H1 (cell line): ENCODE data around the gene SLC6A18. TPM values are rescaled to one million over a fixed set of nuclear protein-coding genes. Genes with fewer than 3 reads are reported as not detected.

Source experiments
- CTCF ChIA-PET: fragments of 300-600 bp; sonication (Branson Sonifier 250); formaldehyde crosslinking; loops from one replicate; lab custom pipeline; 2021; ENCODE audit not compliant: partially characterized antibody; lab: Charles Lee
- POLR2A ChIA-PET: fragments of 300-600 bp; sonication (Branson Sonifier 250); formaldehyde crosslinking; loops from one replicate; lab custom pipeline; 2021; ENCODE audit warnings: inconsistent platforms; ENCODE audit not compliant: partially characterized antibody; lab: Charles Lee
- DNase-seq, 2 experiments: peaks; one replicate each; pipeline versions ENCODE4 v3.0.0 to v3.0.0-alpha.2; 2010 to 2022; ENCODE audit warnings: low spot score in 2 of 2, low read depth in 1 of 2, mixed read lengths in 1 of 2
- FAIRE-seq: peaks from 2 replicates; lab custom pipeline; 2011; peaks lifted over from hg19 to GRCh38; lab: Jason Lieb, UNC
- H2AFZ ChIP-seq: 2 replicates; pipeline ENCODE4 v1.8.1; 2012; ENCODE audit warnings: low read length, inconsistent platforms
- H2AK5ac ChIP-seq: 2 replicates; pipeline ENCODE4 v1.6.1; 2013; ENCODE audit warnings: low read depth, low read length
- H2BK120ac ChIP-seq: replicated peaks from 2 replicates; pipeline ENCODE3; 2013; ENCODE audit warnings: low read depth, low read length, inconsistent platforms
- H2BK12ac ChIP-seq: 2 replicates; pipeline ENCODE4 v1.6.1; 2013; ENCODE audit warnings: low read depth, low read length
- H2BK15ac ChIP-seq: 2 replicates; pipeline ENCODE4 v1.6.1; 2013; ENCODE audit warnings: low read length
- H2BK20ac ChIP-seq: 2 replicates; pipeline ENCODE4 v1.6.1; 2013; ENCODE audit warnings: low read length
- H2BK5ac ChIP-seq: 2 replicates; pipeline ENCODE4 v1.6.1; 2013; ENCODE audit warnings: low read depth, low read length
- H3K14ac ChIP-seq: 2 replicates; pipeline ENCODE4 v1.6.1; 2013; ENCODE audit warnings: inconsistent platforms; ENCODE audit not compliant: insufficient read length
- H3K18ac ChIP-seq: 2 replicates; pipeline ENCODE4 v1.6.1; 2013; ENCODE audit warnings: low read length; ENCODE audit errors: extremely low read depth
- H3K23ac ChIP-seq: 2 replicates; pipeline ENCODE4 v1.6.1; 2013; ENCODE audit warnings: inconsistent platforms; ENCODE audit not compliant: insufficient read length
- H3K23me2 ChIP-seq: 2 replicates; pipeline ENCODE4 v1.6.1; 2013; ENCODE audit warnings: low read depth, low read length
- H3K27ac ChIP-seq: 2 replicates; pipeline ENCODE4 v1.6.1; 2011; ENCODE audit warnings: low read depth, low read length, inconsistent platforms
- H3K27me3 ChIP-seq, 4 experiments: replicated peaks in 1 of 4; 1 replicate in 1 of 4; 2 replicates in 3 of 4; pipeline versions ENCODE4 v1.6.1 to v1.8.1; 2011 to 2013; ENCODE audit warnings: low read length in 3 of 4, mild to moderate bottlenecking in 3 of 4, inconsistent platforms in 2 of 4, mixed read lengths in 2 of 4, moderate library complexity in 1 of 4; ENCODE audit not compliant: control insufficient read depth in 3 of 4, insufficient read depth in 3 of 4; ENCODE audit errors: extremely low read depth in 1 of 4
- H3K36me3 ChIP-seq, 4 experiments: 2 replicates each; pipeline versions ENCODE4 v1.6.1 to v1.8.1; 2011 to 2013; ENCODE audit warnings: mild to moderate bottlenecking in 4 of 4, low read length in 3 of 4, moderate library complexity in 2 of 4, control low read depth in 1 of 4, inconsistent platforms in 1 of 4; ENCODE audit not compliant: insufficient read depth in 4 of 4, control insufficient read depth in 2 of 4
- H3K4ac ChIP-seq: replicated peaks from 2 replicates; pipeline ENCODE3; 2013; ENCODE audit warnings: low read length, low read depth, mixed read lengths, inconsistent platforms; ENCODE audit not compliant: insufficient read length
- H3K4me1 ChIP-seq, 4 experiments: replicated peaks in 1 of 4; 1 replicate in 1 of 4; 2 replicates in 3 of 4; pipeline versions ENCODE4 v1.6.1 to v1.8.1; 2011 to 2013; ENCODE audit warnings: low read length in 3 of 4, inconsistent platforms in 2 of 4, mixed read lengths in 1 of 4; ENCODE audit not compliant: insufficient read depth in 4 of 4, control insufficient read depth in 3 of 4
- H3K4me2 ChIP-seq, 2 experiments: 2 replicates each; pipeline versions ENCODE4 v1.6.1 to v1.8.1; 2011 to 2013; ENCODE audit warnings: low read depth in 2 of 2, low read length in 2 of 2, control low read depth in 1 of 2, inconsistent platforms in 1 of 2, mild to moderate bottlenecking in 1 of 2; ENCODE audit not compliant: insufficient read depth in 1 of 2
- H3K4me3 ChIP-seq, 4 experiments: fragments of 200-600, 300-600 bp in 1 of 4; sonication (generic), shearing (Covaris generic), sonication (Bioruptor Twin) in 1 of 4; 2 replicates each; pipeline versions ENCODE4 v1.5.1 to v1.8.1; 2011 to 2016; ENCODE audit warnings: low read length in 4 of 4, low read depth in 3 of 4, control low read depth in 2 of 4, inconsistent platforms in 2 of 4, mild to moderate bottlenecking in 2 of 4, mixed read lengths in 1 of 4, moderate library complexity in 1 of 4; ENCODE audit not compliant: insufficient read depth in 2 of 4; ENCODE audit errors: extremely low read depth in 1 of 4
- H3K56ac ChIP-seq: replicated peaks from 2 replicates; pipeline ENCODE3; 2013; ENCODE audit warnings: low read depth, mild to moderate bottlenecking, mixed read lengths, low read length, inconsistent platforms; ENCODE audit not compliant: insufficient read length
- H3K79me1 ChIP-seq: 2 replicates; pipeline ENCODE4 v1.6.1; 2013; ENCODE audit warnings: low read depth, low read length, control low read depth
- H3K79me2 ChIP-seq, 2 experiments: 2 replicates each; pipeline versions ENCODE4 v1.6.1 to v1.8.1; 2012 to 2013; ENCODE audit warnings: low read length in 2 of 2, mild to moderate bottlenecking in 2 of 2, inconsistent platforms in 1 of 2; ENCODE audit not compliant: insufficient read depth in 2 of 2, control insufficient read depth in 1 of 2
- H3K9ac ChIP-seq, 4 experiments: replicated peaks in 1 of 4; 1 replicate in 1 of 4; 2 replicates in 3 of 4; pipeline versions ENCODE4 v1.6.1 to v1.8.1; 2011 to 2013; ENCODE audit warnings: low read depth in 3 of 4, low read length in 3 of 4, control low read depth in 2 of 4, mild to moderate bottlenecking in 2 of 4, moderate library complexity in 2 of 4, inconsistent platforms in 1 of 4; ENCODE audit errors: extremely low read depth in 1 of 4
- H3K9me3 ChIP-seq, 2 experiments: 2 replicates each; pipeline versions ENCODE4 v1.6.1 to v1.8.1; 2012 to 2013; ENCODE audit warnings: mild to moderate bottlenecking in 2 of 2, moderate library complexity in 2 of 2, control low read depth in 1 of 2, inconsistent platforms in 1 of 2, low read depth in 1 of 2, low read length in 1 of 2, mixed read lengths in 1 of 2; ENCODE audit not compliant: insufficient read depth in 2 of 2
- H4K20me1 ChIP-seq, 2 experiments: replicated peaks in 1 of 2; 2 replicates each; pipeline versions ENCODE3 to v1.8.1; 2011 to 2013; ENCODE audit warnings: inconsistent platforms in 2 of 2, low read length in 2 of 2, mild to moderate bottlenecking in 1 of 2; ENCODE audit not compliant: insufficient read depth in 2 of 2, control insufficient read depth in 1 of 2
- H4K5ac ChIP-seq: 2 replicates; pipeline ENCODE4 v1.6.1; 2013; ENCODE audit warnings: low read length, low read depth, mixed read lengths, inconsistent platforms; ENCODE audit not compliant: insufficient read length
- H4K8ac ChIP-seq: 2 replicates; pipeline ENCODE4 v1.8.0; 2013; ENCODE audit warnings: mild to moderate bottlenecking, moderate library complexity, low read length, inconsistent platforms; ENCODE audit not compliant: insufficient read depth; ENCODE audit errors: extremely low read depth
- H4K91ac ChIP-seq: replicated peaks from 2 replicates; pipeline ENCODE3; 2013; ENCODE audit warnings: low read length, mixed read lengths, inconsistent platforms; ENCODE audit not compliant: insufficient read length
- CTCF ChIP-seq, 3 experiments: IDR thresholded peaks; 1 replicate in 2 of 3; 2 replicates in 1 of 3; pipeline versions ENCODE4 v1.5.1 to v1.6.1; 2011; ENCODE audit warnings: low read length in 3 of 3, mild to moderate bottlenecking in 3 of 3, inconsistent platforms in 2 of 3, low read depth in 1 of 3, moderate library complexity in 1 of 3; ENCODE audit not compliant: insufficient read depth in 1 of 3; ENCODE audit errors: control extremely low read depth in 1 of 3
- EZH2 ChIP-seq: fragments of 200-600 bp; sonication (generic); IDR thresholded peaks from 2 replicates; pipeline ENCODE4 v1.7.1; 2012; ENCODE audit warnings: low read depth, mild to moderate bottlenecking, moderate library complexity, low read length, inconsistent platforms; ENCODE audit not compliant: severe bottlenecking
- GABPA ChIP-seq: IDR thresholded peaks from 2 replicates; pipeline ENCODE4 v1.6.1; 2011; ENCODE audit warnings: mild to moderate bottlenecking, low read length, moderate library complexity, borderline replicate concordance; ENCODE audit not compliant: insufficient read depth
- HDAC6 ChIP-seq: IDR thresholded peaks from one replicate; pipeline ENCODE4 v1.7.1; 2012; ENCODE audit warnings: low read depth, mild to moderate bottlenecking, inconsistent platforms, low read length, moderate library complexity
- JUN ChIP-seq: IDR thresholded peaks from 2 replicates; pipeline ENCODE4 v1.6.1; 2011; ENCODE audit warnings: low read depth, mild to moderate bottlenecking, improper control_type of control experiment, low read length
- KDM5A ChIP-seq: fragments of 200-600 bp; IDR thresholded peaks from 2 replicates; pipeline ENCODE4 v1.7.1; 2012; ENCODE audit warnings: mild to moderate bottlenecking, low read length, inconsistent platforms, mixed read lengths
- MAFK ChIP-seq: IDR thresholded peaks from 2 replicates; pipeline ENCODE4 v1.6.1; 2012; ENCODE audit warnings: low read depth, mild to moderate bottlenecking, improper control_type of control experiment, low read length
- MAX ChIP-seq: IDR thresholded peaks from 2 replicates; pipeline ENCODE4 v1.6.1; 2012; ENCODE audit warnings: inconsistent platforms
- POLR2AphosphoS5 ChIP-seq: IDR thresholded peaks from 2 replicates; pipeline ENCODE4 v1.6.1; 2011; ENCODE audit warnings: low read depth, low read length
- RFX5 ChIP-seq: IDR thresholded peaks from 2 replicates; pipeline ENCODE4 v1.6.1; 2011; ENCODE audit warnings: low read depth, low read length, improper control_type of control experiment, borderline replicate concordance
- SIRT6 ChIP-seq: IDR thresholded peaks from one replicate; pipeline ENCODE4 v1.7.1; 2012; ENCODE audit warnings: low read length, inconsistent platforms
- SRF ChIP-seq: IDR thresholded peaks from 2 replicates; pipeline ENCODE4 v1.6.1; 2011; ENCODE audit warnings: mild to moderate bottlenecking, low read depth, low read length, moderate library complexity
- WGBS, 2 experiments: shearing (Covaris generic) in 1 of 2; methylation state at CpG; one replicate each; pipeline versions ENCODE4 v1.1.6 to v1.1.7; 2013 to 2015; ENCODE audit warnings: low lambda C conversion rate in 2 of 2, mixed read lengths in 2 of 2, inconsistent platforms in 1 of 2, low coverage in 1 of 2, missing lambda C conversion rate in 1 of 2; ENCODE audit not compliant: insufficient replicate concordance in 2 of 2, insufficient coverage in 1 of 2, insufficient read length in 1 of 2; ENCODE audit errors: extremely low coverage in 1 of 2, missing lambda C conversion rate in 1 of 2; 5-methylcytosine and 5-hydroxymethylcytosine counted together
- polyA plus RNA-seq, 7 experiments: library from polyadenylated mRNA; depleted of rRNA in 3 of 7; stranded (reverse) in 5 of 7; unstranded in 2 of 7; fragments of >200 nt in 5 of 7; fragments of 200-250 nt in 2 of 7; gene quantifications; 1 replicate in 5 of 7; 2 replicates in 1 of 7; 4 replicates in 1 of 7; pipeline versions ENCODE4 v1.2.1 to v1.2.3, GENCODE V29; 2011 to 2013; ENCODE audit warnings: missing spikeins in 2 of 7, mixed read lengths in 2 of 7
- total RNA-seq: library from RNA; stranded (reverse); fragmentation: NEBNext Ultra II Directional; extraction: Animal tissue kit (Norgen Biotek cat#: 25700); gene quantifications from 2 replicates; pipeline ENCODE4 v1.2.1, GENCODE V29; 2021

Gene SLC6A18
- total and polyA plus RNA-seq, 2 of the 8 experiments (the other 6 are each of a cell fraction or from before 2014, with no cell fraction given), result not detected

GRCh38 chr5:1179383-1179715 lies 45.8 kb upstream of the SLC6A18 start:
- Histone ChIP-seq H4K5ac (no peak overlapping the region), H3K56ac (no peak overlapping the region), H3K79me1 (no peaks in the 10 kb centered on the region), H2BK5ac (no peak overlapping the region), H3K9ac (no peak overlapping the region), H4K8ac (no peak overlapping the region), H3K36me3 (no peaks in the 10 kb centered on the region), H2BK20ac (no peak overlapping the region), H3K27me3 (no peaks in the 10 kb centered on the region), H2AFZ (no peak overlapping the region), H3K4ac (no peak overlapping the region), H3K4me2 (no peak overlapping the region), H4K20me1 (no peaks in the 10 kb centered on the region), H2BK12ac (no peak overlapping the region), H3K9me3 (no peaks in the 10 kb centered on the region; a peak in 1 of 4 replicates), H3K79me2 (no peaks in the 10 kb centered on the region), H2BK15ac (no peak overlapping the region), H3K14ac (no peak overlapping the region), H2AK5ac (no peak overlapping the region), H3K23ac (no peak overlapping the region), H3K4me3 (no peak overlapping the region), H3K27ac (no peak overlapping the region), H3K23me2 (no peaks in the 10 kb centered on the region), H4K91ac (no peak overlapping the region), H3K4me1 (0 out of 7 replicates have a peak, but pooled peaks cover 0 to 4% (median 0%) of the 10 kb centered on the region in 4 experiments), H2BK120ac (no peak overlapping the region), H3K18ac (no peak overlapping the region)
- ChIA-PET CTCF (interaction anchor here (0.8 to 5.5 kb wide), 3 partner anchors 11 to 25 kb away, joined by 3 to 30 read pairs (median 3); no protein-coding TSS in a partner anchor), POLR2A (no interaction called here)
- DNase-seq (no peak), FAIRE-seq (no peak)
- WGBS, 2 experiments, result 69% methylated on average over 4 of the region's 9 CpGs; no CpG with 5 or more reads in 1 of the 2 experiments
- TF ChIP-seq CTCF (IDR thresholded peaks at IDR 0.05; ENCODE audit: control extremely low read depth in 1 of 3, insufficient read depth in 1 of 3, low read depth in 1 of 3, low read length in 3 of 3) (no peak), HDAC6 (no peak), RFX5 (no peak), KDM5A (no peak), JUN (no peak), GABPA (no peak), SIRT6 (no peak), EZH2 (no peak), SRF (no peak), MAFK (no peak), MAX (no peak), POLR2AphosphoS5 (no peak)
